Lower leg skin (tissue), 3 donors: ENCODE data around the gene PHF1.

Experiments used
- POLR2A ChIP-seq, 2 donors: fragments of 450-650 bp; IDR thresholded peaks; one replicate each; pipeline ENCODE4 v1.6.1; 2016 to 2017; ENCODE audit warnings: antibody characterized with exemption in 2 of 2, mild to moderate bottlenecking in 1 of 2, moderate library complexity in 1 of 2
- TF ChIP-seq, protein P1 (sequence below), 3 donors: fragments of 450-650 bp; IDR thresholded peaks; one replicate each; pipeline ENCODE4 v1.5.1; 2016; ENCODE audit warnings: antibody characterized with exemption in 3 of 3, mild to moderate bottlenecking in 3 of 3, moderate library complexity in 2 of 3

DNA sequence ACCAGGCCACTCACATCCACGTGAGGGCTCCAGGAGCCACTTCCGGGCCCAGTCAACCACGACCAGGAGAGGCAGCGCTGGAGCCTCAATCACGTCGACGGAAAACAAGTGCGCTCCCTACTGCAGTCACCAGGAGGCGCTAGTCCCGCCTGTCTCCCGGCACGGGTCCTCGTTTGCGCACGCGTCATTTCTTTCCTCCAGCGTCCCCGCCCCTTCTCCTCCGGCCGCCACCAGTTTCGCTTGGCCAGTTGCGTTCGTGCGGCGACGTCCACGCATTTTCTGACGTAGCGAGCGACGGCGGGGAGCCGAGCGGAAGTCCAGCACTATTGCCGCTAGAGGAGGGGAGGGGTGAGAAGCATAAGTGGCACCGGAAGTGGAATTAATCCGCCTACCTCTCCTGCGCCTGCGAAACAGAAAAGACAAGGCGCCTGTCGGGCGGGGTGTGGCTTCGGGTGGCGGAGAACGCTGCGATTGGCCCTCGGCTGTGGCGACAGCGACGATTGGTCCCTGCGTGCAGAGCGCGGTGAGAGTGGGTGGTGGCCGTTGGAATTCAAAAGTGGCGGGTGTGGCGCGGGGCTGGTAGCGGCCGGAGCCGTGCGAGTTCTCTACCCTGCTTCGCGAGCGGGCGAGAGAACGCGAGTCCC, 19.4 kb upstream of the PHF1 start, which contains the start of gene KIFC1:
- TF ChIP-seq, protein P1, sequence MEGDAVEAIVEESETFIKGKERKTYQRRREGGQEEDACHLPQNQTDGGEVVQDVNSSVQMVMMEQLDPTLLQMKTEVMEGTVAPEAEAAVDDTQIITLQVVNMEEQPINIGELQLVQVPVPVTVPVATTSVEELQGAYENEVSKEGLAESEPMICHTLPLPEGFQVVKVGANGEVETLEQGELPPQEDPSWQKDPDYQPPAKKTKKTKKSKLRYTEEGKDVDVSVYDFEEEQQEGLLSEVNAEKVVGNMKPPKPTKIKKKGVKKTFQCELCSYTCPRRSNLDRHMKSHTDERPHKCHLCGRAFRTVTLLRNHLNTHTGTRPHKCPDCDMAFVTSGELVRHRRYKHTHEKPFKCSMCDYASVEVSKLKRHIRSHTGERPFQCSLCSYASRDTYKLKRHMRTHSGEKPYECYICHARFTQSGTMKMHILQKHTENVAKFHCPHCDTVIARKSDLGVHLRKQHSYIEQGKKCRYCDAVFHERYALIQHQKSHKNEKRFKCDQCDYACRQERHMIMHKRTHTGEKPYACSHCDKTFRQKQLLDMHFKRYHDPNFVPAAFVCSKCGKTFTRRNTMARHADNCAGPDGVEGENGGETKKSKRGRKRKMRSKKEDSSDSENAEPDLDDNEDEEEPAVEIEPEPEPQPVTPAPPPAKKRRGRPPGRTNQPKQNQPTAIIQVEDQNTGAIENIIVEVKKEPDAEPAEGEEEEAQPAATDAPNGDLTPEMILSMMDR (IDR thresholded peaks at IDR 0.05), result peak in 2 of 3 donors; percentile 78 to 99
- no peak for TF ChIP-seq POLR2A (IDR thresholded peaks at IDR 0.05)
